HEK293 (cell line): ENCODE measurements around the gene LACC1.

Experiments
- BCL11B ChIP-seq: fragments of 450-650 bp; formaldehyde crosslinking; IDR thresholded peaks from 2 replicates; pipeline ENCODE4 v1.5.1; 2016; ENCODE audit warnings: low read depth, missing biosample characterization, missing genetic modification characterization
- CTCF ChIP-seq: fragments of 450-650 bp; formaldehyde crosslinking; IDR thresholded peaks from 2 replicates; pipeline ENCODE4 v1.5.1; 2016; ENCODE audit warnings: missing biosample characterization, missing genetic modification characterization
- GLI2 ChIP-seq: fragments of 450-650 bp; formaldehyde crosslinking; IDR thresholded peaks from 2 replicates; pipeline ENCODE4; 2017; ENCODE audit warnings: missing biosample characterization, missing genetic modification characterization, low read depth, borderline replicate concordance
- PRDM10 ChIP-seq: fragments of 450-650 bp; formaldehyde crosslinking; IDR thresholded peaks from 2 replicates; pipeline ENCODE4 v1.5.1; 2016; ENCODE audit warnings: missing biosample characterization, missing genetic modification characterization
- PRDM6 ChIP-seq: fragments of 450-650 bp; formaldehyde crosslinking; IDR thresholded peaks from 2 replicates; pipeline ENCODE4 v1.5.1; 2017; ENCODE audit warnings: missing biosample characterization, missing genetic modification characterization
- YY1 ChIP-seq: fragments of 450-650 bp; formaldehyde crosslinking; IDR thresholded peaks from 2 replicates; pipeline ENCODE4 v1.5.1; 2018; ENCODE audit warnings: missing biosample characterization, missing genetic modification characterization
- ZNF10 ChIP-seq: fragments of 450-650 bp; formaldehyde crosslinking; IDR thresholded peaks from 2 replicates; pipeline ENCODE4 v1.5.1; 2017; ENCODE audit warnings: missing biosample characterization, missing genetic modification characterization
- ZNF121 ChIP-seq: fragments of 450-650 bp; formaldehyde crosslinking; IDR thresholded peaks from 2 replicates; pipeline ENCODE4 v1.5.1; 2016; ENCODE audit warnings: missing biosample characterization, missing genetic modification characterization
- ZNF202 ChIP-seq: fragments of 450-650 bp; formaldehyde crosslinking; IDR thresholded peaks from 2 replicates; pipeline ENCODE4 v1.5.1; 2016; ENCODE audit warnings: missing biosample characterization, missing genetic modification characterization, borderline replicate concordance
- ZNF302 ChIP-seq: fragments of 450-650 bp; formaldehyde crosslinking; IDR thresholded peaks from 2 replicates; pipeline ENCODE4 v1.5.1; 2016; ENCODE audit warnings: missing biosample characterization, missing genetic modification characterization, low read depth
- ZNF670 ChIP-seq: fragments of 450-650 bp; formaldehyde crosslinking; IDR thresholded peaks from 2 replicates; pipeline ENCODE4 v1.5.1; 2016; ENCODE audit warnings: missing biosample characterization, missing genetic modification characterization, low read depth
- ZXDB ChIP-seq: fragments of 450-650 bp; formaldehyde crosslinking; IDR thresholded peaks from 2 replicates; pipeline ENCODE4 v1.5.1; 2016; ENCODE audit warnings: missing biosample characterization, missing genetic modification characterization

- no peak for TF ChIP-seq ZXDB (tag by site-specific recombination)
- no peak for TF ChIP-seq ZNF121 (tag by site-specific recombination)
- no peak for TF ChIP-seq PRDM10 (tag by site-specific recombination)
- TF ChIP-seq ZNF302 (tag by site-specific recombination) = no peak
- no peak for TF ChIP-seq PRDM6 (tag by site-specific recombination)
- TF ChIP-seq GLI2 (tag by site-specific recombination) = no peak
- no peak for TF ChIP-seq CTCF (tag by site-specific recombination)
- no peak for TF ChIP-seq ZNF10 (tag by site-specific recombination)
- TF ChIP-seq YY1 = no peak
- TF ChIP-seq BCL11B = no peak
- no peak for TF ChIP-seq ZNF202 (tag by site-specific recombination)
- TF ChIP-seq ZNF670 = no peak
These were observed 13.8 kb upstream of the LACC1 start for GRCh38 chr13:43865892-43866291.
